Measurements from ENCODE around the gene TUT7.
"Not testable (repeated sequence)": the region's sequence is repeated elsewhere in the genome, so short reads cannot be mapped to it uniquely, and the experiment has no call there.

Gene TUT7

GRCh38 chr9:86347991-86348390 is 6.2 kb downstream of the TUT7 start:
- no peak for DNase-seq (ENCODE audit: low read depth in 2 of 2)

GRCh38 chr9:86344818-86345217 is 9.4 kb downstream of the TUT7 start:
- DNase-seq (ENCODE audit: low read depth in 2 of 2) = no peak

- no peak for DNase-seq (ENCODE audit: low read depth in 2 of 2)
These were observed 11.9 kb downstream of the TUT7 start for GRCh38 chr9:86342269-86342668.

GRCh38 chr9:86341007-86341491 is 13.2 kb downstream of the TUT7 start:
- no peak for DNase-seq (ENCODE audit: low read depth in 2 of 2)

GRCh38 chr9:86340356-86341006 is 13.7 kb downstream of the TUT7 start:
- DNase-seq (ENCODE audit: low read depth in 2 of 2) = no peak

- DNase-seq (ENCODE audit: low read depth in 2 of 2) = no peak
These were observed 16.6 kb downstream of the TUT7 start for GRCh38 chr9:86337469-86338108.

- no peak for DNase-seq (ENCODE audit: low read depth in 2 of 2)
These were observed 18.2 kb downstream of the TUT7 start for GRCh38 chr9:86336058-86336457.

GRCh38 chr9:86333651-86334050 is 20.6 kb downstream of the TUT7 start:
- DNase-seq (ENCODE audit: low read depth in 2 of 2) = no peak

- no peak for DNase-seq (ENCODE audit: low read depth in 2 of 2)
These were observed 24.0 kb downstream of the TUT7 start for GRCh38 chr9:86330186-86330585.

- DNase-seq (ENCODE audit: low read depth in 2 of 2) = no peak
These were observed 24.6 kb downstream of the TUT7 start for GRCh38 chr9:86329649-86330048.

GRCh38 chr9:86328156-86328555 is 26.1 kb downstream of the TUT7 start:
- DNase-seq (ENCODE audit: low read depth in 2 of 2) = no peak

GRCh38 chr9:86326536-86326935 is 27.7 kb downstream of the TUT7 start:
- no peak for DNase-seq (ENCODE audit: low read depth in 2 of 2)

GRCh38 chr9:86324901-86325300 is 29.3 kb downstream of the TUT7 start:
- DNase-seq (ENCODE audit: low read depth in 2 of 2) = no peak

GRCh38 chr9:86324308-86324707 is 29.9 kb downstream of the TUT7 start:
- no peak for DNase-seq (ENCODE audit: low read depth in 2 of 2)

- DNase-seq (ENCODE audit: low read depth in 2 of 2) = no peak
These were observed 31.1 kb downstream of the TUT7 start for GRCh38 chr9:86322973-86323644.

- DNase-seq (ENCODE audit: low read depth in 2 of 2) = no peak
These were observed 32.8 kb downstream of the TUT7 start for GRCh38 chr9:86321373-86321772.

- no peak for DNase-seq (ENCODE audit: low read depth in 2 of 2)
These were observed 36.0 kb downstream of the TUT7 start for GRCh38 chr9:86318187-86318586.

GRCh38 chr9:86315078-86315477 is 39.1 kb downstream of the TUT7 start:
- no peak for DNase-seq (ENCODE audit: low read depth in 2 of 2)

- not testable (repeated sequence) for DNase-seq (ENCODE audit: low read depth in 2 of 2)
These were observed 41.3 kb downstream of the TUT7 start for GRCh38 chr9:86312959-86313358.

- DNase-seq (ENCODE audit: low read depth in 2 of 2) = no peak
These were observed 45.5 kb downstream of the TUT7 start for GRCh38 chr9:86308687-86309086.

GRCh38 chr9:86304236-86304730 is 49.9 kb downstream of the TUT7 start:
- no peak for DNase-seq (ENCODE audit: low read depth in 2 of 2)

- no peak for DNase-seq (ENCODE audit: low read depth in 2 of 2)
These were observed 50.8 kb downstream of the TUT7 start for GRCh38 chr9:86303316-86303975.
